ELR (cell line): ENCODE results near the gene ANKRD23.

ENCODE experiments used
- DNase-seq: peaks from one replicate; pipeline ENCODE4 v3.0.0-alpha.2; 2015; ENCODE audit warnings: low read depth

The ANKRD23 gene

DNA sequence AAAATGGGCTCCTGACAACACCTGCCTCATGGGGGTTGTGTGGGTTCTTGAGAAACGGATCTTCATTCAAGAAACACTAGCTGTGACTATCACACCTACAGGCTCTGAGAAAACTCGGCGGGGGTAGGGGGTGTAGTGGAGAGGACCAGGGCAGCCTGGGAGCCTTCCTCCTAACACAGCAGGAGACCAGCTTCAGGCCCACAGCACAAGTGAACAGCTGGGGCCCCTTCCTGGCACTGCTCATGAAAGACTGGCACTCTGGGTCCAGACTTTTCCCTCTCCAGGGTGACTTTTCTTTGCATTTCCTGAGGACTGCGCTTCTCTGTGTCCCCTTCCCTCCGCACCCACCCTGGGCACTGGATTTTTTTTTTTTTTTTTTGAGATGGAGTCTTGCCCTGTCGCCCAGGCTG lies 33.2 kb upstream of the ANKRD23 start:
- DNase-seq: no peak

- DNase-seq: peak; percentile 65
Observed at GRCh38 chr2:96876269-96877041, 32.6 kb upstream of the ANKRD23 start.

GRCh38 chr2:96875498-96876268 lies 31.9 kb upstream of the ANKRD23 start:
- no peak for DNase-seq

DNA sequence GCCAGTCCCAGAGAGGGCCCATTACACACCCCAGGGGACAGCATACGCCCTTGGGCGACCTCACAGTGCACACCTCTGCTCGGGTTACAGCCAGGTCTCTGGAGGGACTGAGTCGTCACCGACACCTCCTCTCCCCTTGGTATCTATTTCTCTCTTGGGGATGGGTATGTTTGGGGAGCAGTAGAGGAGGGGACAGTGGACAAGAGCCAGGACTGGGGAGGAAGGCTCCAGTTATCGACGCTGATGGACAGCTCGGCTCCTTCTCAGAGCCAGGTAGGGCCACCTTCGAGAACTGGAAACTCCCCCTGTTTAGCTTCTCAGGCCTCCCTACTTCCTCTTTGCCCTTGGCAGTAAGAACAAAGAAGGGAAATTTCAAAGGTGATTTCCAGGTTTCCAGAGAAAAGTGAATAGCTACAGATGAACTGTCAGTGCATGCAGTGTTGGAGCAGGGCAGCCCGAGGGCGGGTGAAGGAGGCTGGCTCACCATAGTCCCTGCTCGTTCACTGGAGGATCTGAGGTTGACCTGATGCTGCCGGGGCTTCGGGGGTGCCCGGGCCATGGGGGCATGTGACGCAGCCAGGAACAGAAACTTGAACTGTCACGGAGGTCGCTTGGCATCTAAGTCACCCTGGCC lies 30.5 kb upstream of the ANKRD23 start:
- no peak for DNase-seq

- DNase-seq: no peak
Observed at GRCh38 chr2:96873651-96874096, 29.9 kb upstream of the ANKRD23 start.

GRCh38 chr2:96872591-96873349 lies 28.9 kb upstream of the ANKRD23 start:
- peak; percentile 37 for DNase-seq

DNA sequence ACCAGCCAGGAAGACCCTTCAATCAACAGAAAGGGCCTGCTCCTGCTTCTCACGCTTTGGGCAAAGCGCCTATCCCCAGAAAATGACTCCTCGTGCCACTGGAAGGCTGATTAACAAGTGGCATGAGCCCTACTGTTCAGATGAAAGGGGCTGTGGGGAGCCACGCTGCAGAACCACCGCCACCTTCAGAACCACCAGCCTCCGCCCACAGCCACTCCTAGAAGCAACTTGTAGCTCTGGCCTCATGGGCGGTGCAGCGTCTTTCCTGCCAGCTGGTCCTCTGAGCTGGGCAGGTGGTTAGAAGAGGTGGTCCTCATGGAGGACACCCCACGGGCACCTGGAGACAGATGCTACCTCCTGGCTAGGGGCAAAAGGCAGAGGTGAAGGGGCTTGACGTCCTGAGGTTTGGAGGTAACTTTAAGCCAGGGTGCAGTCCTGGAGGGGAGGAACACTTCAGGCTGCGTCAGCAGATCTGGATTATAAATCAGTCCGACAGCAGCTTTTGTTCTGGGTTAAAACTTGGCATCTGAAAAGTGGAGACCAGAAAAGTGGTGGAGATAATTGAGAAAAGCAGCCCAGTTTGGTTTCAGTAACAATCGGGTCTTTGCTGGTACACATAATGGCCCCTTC lies 26.9 kb upstream of the ANKRD23 start:
- DNase-seq: no peak

GRCh38 chr2:96869822-96870625 lies 26.2 kb upstream of the ANKRD23 start, which contains the start of gene SEMA4C:
TSS of gene SEMA4C (minus strand) at chr2:96870080. CDS start at chr2:96867886, 2,194 bp downstream.
- DNase-seq: peak; percentile 53

DNA sequence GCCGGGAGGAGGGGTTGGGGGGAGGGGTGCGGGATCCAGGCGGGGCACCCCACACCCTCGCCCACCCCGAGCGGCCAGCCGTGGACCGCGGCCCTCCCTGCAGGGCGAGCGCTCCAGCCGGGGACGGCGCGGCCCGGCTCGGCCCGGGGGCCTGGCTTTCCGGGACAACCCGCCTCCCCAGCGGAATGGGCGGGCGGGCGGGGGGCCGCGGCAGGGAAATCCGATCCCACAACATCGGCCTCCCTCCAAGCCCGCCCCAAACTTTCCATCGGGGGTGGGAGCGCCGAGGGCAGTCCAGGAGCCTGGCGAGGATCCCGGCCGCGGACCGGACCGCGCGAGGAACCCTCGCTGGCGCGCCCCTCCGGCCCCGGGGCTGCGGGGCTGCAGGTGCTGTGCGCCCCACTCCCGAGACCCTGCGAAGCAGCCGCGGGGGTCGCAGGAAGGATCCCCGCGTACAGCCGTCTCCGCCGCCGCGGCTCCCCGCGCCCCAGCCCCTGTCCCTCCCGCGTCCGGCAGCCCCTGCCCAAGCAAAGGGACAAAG lies 25.5 kb upstream of the ANKRD23 start:
- peak; percentile 56 for DNase-seq

DNA sequence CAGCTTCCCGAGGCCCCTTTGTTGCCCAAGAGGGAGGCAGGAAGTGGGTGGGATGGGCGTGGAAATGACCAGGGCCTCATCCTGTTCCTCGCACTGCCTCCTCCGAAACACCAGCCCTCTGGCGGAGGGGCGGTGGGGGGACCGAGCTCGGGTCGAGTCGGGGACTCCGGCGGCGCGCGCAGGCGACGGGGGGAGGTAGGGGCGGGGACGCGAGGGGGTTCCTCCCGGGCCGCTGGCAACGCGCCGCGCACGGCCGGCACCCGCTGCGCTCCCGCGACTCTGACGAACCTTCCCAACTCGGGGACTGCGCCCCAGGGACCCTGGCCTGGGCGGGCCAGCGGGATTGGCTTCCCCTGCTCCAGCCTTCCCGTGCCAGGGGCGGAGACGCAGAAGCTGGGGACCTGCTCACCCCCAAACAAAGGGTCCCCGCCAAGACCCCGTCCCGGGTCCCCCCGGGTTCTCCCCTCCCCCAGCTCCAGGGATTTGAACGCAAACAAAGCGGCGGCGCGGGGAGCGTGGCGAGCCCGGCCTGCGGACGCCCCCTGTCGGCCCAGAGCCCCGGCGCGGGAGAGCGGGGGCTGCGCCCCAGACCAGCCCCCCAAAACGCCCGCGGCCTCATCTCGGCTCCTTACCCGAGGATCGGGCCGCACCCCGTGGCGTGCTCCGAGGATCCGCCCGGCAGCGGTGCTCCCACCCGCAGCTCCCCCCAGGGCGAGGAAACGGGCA lies 24.9 kb upstream of the ANKRD23 start:
- peak; percentile 92 for DNase-seq

DNA sequence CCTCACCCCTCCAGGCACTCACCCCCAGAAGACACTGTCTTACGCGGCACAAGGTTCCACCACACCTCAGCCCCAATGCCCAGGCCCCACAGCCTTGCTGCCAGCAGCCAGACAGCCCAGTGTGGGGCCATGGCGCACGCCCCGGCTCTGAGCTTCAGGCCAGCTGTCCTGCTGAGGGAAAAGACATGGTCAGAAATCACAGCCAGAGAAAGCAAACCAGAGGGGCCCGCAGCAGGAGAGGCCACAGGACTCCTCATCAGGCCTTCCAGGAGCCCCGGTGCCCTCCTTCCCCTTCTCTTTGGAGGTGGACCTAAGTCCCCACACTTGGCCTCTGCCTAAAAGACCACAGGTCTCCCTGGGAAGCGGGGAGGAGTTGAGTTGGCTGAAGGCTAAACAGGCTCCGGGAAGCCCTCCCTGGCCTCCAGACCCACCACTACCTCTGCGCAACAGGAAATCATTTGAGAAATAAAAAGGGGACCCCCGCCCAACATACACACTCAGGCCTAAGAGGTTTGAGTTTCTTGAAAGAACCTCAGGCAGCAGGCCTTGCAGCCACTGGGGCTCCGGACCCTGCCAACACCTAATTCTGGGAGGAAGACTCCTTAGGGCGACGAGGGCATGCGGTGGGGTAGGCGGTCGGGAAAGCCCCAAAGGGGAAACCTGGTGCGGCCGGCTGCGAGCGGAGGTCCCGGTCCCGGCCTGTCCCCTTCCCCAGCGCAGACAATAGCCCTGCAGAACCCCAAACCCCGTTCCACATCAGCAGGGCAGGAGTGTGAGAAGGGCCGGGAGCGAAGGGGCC lies 24.1 kb upstream of the ANKRD23 start:
- peak; percentile 32 for DNase-seq

- no peak for DNase-seq
Observed at GRCh38 chr2:96866986-96867755, 23.4 kb upstream of the ANKRD23 start.

GRCh38 chr2:96866586-96866985 lies 22.8 kb upstream of the ANKRD23 start:
- no peak for DNase-seq

- no peak for DNase-seq
Observed at GRCh38 chr2:96866149-96866548, 22.3 kb upstream of the ANKRD23 start.

DNA sequence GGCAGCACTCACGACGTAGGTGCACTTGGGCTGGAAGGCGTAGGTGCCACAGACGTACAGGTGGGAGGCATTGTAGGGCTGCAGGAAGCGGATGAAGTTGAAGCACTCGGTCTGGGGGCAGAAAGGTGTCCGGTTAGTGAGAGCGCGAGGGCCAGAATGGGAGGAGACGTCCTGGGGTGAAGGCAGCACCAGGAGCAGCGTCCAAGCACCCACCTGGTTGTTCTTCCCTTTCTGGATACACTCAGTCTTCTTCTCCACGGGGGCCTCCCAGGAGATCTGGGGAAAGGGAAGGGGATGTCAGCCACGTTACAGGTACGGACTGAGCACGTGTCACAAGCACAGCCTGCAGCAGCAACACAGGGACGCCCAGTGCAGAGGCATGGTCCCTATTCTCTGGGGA lies 21.8 kb upstream of the ANKRD23 start:
- DNase-seq: no peak

DNA sequence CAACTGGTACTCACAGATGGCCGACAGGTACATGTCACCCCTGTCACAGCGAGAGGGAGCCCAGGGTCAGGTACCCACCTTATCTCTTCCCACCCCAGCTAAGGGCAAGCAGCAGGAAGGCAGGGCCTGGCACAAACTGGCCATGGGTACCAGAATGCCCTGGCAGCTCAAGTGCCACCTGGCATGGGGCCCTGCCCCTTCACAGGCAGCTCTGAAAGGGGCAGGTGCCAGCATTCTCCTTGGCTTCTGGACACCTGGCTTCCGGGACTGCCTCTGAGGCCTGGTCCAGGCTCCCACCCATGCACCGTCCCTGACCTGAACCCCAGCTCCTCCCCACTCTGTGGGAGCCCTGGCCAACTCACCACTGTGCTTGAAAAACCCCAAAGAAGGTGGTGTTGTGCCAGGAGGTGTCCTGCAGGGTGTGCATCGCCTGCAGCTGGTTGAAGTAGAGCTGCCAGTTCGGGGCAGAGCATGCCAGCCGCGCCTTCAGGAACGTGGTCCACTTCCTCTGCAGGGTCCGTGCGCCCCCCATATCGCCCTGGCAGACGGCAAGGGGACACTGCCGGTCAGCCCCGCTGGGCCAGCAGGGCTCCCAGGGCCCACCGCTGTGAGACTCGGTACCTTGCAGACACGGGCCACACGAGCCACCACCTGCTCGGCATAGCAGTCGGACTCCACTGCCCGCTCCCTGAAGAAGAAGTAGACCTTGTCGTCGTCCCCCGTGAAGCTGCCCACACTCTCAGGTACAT lies 20.7 kb upstream of the ANKRD23 start:
- no peak for DNase-seq
